ENCODE results near the gene ZNF217.
"Not testable (repeated sequence)": the region's sequence is repeated elsewhere in the genome, so short reads cannot be mapped to it uniquely, and the experiment has no call there.

Gene ZNF217

DNA sequence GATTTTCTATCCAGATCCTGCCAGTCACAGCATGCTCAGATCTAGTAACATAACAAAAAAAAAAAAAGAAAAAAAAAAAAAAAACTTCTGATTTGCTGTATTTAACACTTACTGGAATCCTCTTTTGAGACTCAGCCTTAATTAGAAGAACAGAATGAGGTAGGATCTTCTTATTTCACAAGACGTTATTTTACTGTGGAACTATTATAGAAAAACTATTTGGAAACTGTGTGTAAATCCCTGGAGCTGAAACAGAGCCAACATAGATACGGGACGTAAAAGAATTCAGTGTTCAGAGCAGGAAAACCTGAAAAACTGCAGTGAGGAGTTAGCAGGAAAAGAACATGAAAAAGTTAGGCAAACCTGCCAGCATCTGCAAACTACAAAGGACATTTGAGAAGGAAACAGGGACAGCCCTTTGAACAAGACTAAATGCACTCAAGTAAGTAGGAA, 3.4 kb upstream of the ZNF217 start:
- no peak for DNase-seq

DNA sequence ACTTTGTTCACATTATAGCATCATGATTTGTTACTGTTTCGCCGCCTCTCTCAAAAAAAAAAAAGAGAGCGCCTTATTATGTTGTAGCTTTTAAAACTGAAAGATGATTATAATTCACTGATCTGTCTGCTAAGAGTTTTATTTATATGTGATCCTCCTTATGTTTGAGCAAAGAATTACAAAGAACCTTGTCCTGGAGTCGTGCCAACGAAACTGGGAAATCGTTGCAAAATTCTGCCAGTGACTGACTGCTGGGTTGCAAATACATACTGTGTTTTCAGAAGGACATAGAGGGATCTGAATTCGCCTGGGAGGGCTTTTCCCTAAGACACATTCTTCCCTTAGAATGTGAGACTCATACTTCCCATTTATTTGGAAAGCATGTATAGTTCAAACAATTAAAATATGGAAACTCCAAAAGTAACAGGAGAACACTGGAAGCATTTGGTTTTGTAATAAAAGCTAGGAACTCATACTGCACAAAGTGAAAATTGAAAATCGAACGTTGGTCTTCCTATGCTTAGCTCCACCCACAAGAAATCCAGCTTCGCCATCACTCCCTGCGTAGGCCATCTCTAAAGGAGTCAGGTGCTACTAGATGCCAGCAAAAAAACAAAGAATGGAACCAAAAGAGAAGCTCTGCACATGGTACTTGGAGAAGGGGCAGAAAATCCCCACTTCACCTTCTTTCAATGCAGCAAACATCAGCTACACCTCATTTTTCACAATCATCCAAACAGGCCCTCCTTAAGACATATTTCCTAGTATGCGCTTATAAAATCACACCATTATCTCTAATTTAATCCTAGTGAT, 2.8 kb upstream of the ZNF217 start:
- not testable (repeated sequence) for DNase-seq

DNA sequence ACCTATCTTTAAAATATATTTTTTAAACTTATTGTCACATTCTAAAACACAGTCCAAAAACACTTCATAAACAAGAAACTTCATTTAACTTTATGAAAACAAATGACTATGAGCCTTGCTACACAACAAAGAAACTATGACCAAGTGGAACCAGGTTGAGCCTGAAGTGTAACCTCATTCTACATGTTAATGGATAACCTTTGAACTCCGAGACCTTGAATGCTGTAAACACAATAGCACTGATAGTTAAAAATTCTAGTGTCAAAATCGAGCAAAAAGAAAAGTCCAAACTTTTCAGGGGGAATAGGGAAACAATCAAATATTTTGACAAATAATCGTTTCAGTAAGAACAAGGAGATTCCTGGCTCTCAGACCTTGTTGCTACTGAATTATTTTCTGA, 2.1 kb upstream of the ZNF217 start:
- DNase-seq: not testable (repeated sequence)

DNA sequence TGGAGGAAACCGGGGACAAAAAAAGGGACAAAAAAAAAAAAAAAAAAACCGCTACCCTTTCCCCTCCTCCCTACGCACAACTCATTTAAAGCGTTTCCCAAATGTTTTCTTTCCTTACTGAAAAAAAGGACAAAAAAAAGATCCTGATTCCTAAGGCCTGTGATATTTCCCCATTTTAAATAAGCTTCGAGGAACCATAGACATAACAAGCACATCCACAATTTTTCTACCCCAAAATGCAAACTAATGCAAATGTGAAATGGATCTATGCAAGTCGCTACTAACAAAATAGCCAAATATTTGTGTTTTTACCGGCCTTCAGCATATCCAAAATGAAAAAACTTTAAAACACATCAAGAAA, 1.4 kb upstream of the ZNF217 start:
- DNase-seq: no peak

DNA sequence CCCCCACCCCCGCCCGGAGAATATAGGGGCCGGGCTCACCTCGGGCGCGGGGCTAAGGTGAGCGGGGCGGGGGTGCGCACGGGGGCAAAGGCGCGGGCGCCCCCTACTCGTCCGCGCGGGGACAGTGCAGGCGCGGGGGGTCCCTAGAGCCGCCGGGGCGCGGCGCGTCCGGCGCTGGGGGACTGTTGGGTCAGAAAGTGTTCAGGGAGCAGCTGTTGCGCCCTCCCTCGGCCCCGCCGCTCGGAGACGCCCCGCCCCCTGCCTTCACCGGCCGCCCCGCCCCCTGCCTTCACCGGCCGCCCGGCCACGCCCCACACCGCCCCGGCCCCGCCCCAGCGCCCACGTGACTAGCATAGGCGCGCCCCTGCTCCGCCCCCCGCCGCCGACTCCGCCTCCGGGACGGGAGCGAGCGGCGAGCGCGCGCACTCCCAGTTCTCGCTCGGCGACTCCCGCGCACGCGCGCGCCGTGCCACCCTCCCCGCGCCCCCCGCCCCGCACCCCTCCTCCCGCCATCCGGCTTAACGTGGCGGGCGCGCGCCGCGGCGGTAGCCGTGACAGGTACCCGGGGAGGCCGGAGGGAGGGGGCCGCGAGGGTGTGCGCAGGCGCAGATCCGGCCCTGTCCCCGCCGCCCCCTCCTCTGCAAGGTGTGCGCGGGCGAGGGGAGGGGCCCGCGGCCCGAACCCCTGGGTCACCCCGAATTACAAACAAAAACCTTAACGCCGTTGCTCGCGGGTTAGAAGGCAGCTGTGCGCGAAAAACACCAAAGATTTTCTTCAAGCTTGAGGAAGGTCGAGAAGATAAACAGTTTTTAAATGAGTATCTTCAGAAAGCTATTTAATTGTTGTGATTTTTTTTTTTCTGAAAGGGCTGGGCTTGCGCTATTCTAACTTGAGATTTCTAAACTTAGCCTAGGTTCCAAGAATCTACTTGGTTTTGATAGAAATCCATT, 704 bp upstream of the ZNF217 start:
- peak; percentile 98 for DNase-seq

DNA sequence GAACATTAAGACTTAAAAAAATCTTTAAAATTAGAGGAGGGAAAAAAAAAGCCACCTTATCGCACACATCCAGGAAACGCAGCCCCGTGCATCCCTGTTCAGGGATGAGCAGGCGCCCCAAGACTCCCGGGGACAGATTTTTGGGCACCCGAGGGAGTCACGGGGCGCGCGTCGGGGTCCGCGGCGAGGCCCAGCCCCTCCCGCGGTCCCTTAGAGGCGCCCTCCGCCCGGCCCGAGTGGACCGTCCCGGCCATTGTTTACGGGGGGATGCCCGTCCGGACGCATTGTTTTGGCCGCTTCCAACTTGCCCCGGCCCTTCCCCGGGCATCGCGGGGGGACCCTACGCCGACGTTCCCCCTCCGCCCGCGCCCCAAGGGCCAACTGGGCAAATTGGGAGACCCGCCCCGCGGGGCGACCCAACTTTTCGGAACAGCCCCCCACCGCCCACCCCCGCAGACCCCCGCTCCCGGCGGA, 610 bp downstream of the ZNF217 start:
- peak; percentile 59 for DNase-seq

DNA sequence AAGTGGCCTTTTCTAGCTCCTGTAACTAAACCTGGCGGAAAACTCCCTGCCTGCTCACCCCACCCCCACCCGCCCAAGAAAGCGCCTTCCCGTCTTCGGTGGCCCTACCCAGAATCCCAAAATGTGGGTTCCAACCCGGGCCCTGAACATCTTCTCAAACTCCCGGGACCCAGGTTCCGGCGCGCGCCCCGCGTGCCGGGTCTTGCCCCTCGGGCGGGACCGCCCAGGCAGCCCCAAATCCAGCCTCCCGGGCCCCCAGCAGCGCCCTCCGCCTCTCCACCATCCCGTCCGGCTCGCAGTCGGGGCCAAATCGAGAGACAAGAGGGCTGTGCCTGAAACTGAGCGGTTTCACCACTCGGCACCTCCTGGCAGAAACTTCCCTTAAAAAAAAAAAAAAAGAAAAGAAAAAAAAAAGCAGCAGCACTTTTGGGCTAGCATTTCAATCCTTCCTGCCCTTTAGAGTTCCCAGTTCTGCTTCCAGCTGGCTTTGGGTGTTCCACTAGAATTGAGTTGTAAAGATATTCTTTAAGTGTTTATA, 1.1 kb downstream of the ZNF217 start:
- peak; percentile 81 for DNase-seq

DNA sequence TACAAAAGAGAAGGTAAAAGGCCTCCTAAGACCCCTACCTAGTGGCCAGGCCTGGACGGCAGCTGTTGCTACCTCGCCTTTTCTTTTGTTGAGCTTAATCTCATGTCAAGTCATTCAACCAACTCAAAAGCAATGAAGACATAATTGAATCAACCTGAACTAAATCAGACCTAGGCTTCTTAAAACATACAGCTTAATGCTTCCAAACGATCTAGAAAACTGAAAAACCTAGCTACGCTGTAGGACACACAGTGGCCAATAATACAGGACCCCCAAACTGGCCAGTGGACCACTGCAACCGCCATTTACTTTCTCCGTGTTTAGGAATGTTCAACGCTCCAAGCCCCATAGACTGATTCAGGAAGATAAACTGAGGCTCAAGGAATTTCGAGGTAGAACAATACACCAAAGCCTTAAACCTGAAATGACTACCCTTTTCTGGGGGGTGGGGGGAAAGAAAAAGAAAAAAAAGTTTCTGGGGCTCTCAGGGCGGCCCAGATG, 1.6 kb downstream of the ZNF217 start:
- not testable (repeated sequence) for DNase-seq

DNA sequence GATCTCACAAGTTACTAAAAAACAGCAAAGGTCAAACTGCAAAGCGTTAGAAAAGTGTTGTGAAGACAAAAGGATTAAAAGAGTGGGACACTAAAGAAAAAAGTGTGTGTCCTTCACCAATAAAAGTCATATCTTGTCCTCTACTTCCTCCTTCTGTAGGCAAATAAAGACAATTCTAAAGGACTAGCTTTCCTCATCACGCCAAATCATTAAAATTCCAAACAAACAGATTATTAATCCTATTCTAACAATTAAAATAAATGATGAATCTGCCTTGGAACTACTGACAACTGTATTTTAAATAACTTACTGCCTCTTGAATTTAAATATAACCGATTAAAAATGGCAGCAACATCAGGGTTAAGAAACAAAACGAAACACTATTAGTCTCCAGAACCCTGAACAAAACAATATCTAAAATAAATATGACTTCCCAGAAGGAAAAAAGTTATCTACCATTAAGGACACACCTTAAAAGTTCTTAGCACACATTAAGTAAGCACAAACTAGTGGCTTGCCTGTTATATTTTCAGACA, 2.4 kb downstream of the ZNF217 start:
- DNase-seq: not testable (repeated sequence)

DNA sequence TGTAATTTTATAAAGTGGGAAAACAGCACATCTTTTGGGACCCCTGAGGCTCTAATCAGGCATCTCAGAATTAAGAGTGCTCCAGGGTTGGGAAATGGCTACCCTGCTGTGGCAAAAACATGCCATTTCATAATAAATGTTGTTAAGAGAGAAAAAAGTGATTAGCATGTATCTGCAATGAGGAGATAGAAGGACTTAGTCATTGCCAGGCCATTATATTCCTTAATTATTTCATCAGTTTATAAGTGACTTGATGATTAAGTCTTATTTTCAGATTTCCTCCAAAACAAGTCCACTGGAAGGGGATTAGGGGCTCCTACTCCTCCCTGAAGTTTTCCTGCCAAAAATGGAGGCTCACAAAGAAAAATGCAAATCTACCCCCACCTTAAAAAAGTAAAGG, 3.0 kb downstream of the ZNF217 start:
- not testable (repeated sequence) for DNase-seq

DNA sequence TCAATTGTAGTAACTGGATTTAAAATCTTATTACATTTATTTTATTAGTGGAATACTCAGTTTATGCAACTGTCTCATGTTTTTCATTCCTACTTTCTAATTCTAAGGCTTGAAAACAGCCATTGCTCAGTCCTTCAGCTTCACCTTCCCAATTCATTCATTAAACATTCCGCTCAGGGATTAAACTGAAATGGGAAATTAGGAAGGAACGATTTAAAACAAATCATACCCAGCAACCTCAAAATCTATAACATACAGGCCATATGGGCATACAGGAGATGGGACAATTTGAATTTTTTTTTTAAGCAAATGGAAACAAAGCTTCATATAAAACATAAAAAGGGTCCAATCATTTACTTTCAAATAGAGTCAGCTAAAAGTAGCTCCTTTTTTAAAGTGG, 3.5 kb downstream of the ZNF217 start:
- not testable (repeated sequence) for DNase-seq

DNA sequence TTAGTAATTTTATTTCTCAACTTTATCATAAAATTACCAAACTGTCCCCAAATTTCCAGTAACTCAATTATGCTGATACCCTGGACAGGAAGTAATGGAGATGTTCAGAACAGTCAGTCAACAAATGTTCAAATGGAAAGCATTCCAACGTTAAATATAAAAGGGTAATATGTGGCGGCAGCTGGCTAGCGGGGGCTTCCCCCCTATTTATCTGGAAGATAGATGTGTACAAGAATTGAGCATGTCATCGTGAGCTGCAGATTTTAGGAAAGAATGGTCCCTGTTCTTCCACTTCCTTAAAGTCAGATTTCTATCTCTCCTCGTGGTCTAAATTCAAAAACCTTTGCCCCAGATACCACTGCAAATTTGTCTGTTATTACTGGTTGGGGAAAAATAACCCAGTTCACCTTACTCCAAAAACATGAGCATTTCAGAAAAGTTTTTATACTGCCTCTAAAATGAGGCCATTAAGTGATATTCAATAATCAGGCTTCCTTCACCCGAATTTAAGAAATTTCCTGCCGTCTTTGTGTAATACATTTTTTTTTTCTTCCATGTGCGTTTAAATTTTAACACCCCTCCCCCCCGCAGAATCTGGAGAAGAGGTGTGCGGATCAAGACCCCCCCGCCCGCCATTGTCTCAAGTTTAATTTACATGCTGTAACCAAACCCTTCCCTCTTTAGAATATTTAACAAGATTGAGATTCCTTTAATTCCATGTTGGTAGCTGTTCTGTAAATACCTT, 4.1 kb downstream of the ZNF217 start:
- DNase-seq: not testable (repeated sequence)

DNA sequence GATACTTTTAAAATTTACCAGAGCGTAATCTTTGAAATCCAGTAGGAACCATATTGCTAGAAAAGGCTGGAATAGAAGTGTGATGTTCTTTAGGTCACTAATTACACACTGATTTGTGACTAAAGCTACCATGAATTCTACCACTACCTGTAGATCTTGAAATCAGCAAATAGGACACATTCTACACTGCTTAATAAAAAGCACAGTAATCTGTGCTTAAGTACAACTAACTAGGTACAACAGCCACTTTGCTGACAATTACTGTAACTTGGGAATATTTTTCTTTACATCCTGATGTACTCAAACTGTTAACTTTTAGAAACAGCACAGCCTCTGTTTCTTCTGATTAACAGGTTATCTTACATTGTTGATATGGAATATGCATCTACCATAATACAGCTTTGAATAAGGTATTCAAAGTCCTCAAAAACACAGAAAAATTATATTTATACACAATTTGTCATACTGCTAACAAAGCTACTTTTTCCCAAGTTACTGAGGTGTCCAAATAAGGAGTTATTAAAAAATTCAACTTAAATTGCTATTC, 6.4 kb downstream of the ZNF217 start:
- not testable (repeated sequence) for DNase-seq

DNA sequence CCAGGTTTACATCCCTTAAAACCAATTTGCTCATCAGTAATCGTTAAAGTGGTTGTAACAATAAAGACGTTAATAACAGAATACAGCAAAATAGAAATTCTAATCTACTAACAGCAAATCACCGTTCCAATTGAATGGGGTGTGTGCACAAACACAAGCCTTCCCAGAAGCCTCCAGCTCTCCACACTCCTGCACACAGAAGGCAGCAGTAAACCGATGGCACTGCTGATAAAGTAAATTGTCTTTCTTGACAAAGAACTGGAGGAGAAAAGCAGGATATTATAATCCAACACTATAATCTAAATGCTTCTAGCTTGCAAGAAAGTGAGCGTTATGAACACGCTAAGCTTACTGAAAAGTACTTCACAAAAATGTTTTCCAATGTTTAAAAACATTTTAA, 7.0 kb downstream of the ZNF217 start:
- no peak for DNase-seq

DNA sequence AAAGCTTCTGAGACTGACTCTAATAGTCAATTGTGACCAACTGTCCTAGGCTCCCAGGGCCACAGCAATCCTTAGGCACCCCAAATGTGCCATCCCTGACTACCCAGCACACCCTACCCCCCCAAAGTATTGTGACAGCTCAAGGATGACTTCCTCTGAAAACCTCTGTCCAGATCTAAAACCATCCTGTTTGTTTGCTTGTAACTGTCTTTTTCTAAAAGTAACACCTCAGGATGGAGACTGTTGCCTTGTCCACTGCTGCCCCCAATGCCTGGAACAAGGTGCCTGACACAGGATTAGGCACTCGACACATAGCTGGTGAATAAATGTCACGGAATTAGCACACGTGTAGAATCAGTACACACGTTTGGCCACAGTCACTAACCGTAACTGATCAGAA, 7.7 kb downstream of the ZNF217 start:
- not testable (repeated sequence) for DNase-seq

DNA sequence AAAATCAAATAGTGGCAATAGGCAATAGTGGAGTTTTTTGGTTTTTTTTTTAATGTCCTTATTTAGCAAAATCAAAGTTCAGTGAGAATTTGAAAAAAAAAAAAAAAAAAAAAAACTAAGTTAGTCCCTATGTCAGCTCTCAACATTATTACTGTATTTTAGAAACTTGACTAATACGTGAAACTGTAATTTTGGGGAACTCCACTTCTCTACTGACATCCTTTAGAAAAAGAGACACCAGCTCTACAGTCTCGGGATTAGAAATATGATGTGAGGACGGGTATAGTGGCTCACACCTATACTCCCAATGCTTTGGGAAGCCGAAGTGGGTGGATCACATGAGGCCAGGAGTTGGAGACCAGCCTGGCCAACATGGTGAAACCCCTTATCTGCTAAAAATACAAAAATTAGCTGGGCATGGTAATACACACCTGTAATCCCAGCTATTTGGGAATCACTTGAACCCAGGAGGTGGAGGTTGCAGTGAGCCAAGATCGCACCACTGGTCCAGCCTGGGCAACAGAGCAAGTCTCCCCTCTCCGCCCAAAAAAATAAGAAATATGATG, 8.6 kb downstream of the ZNF217 start:
- DNase-seq: not testable (repeated sequence)

DNA sequence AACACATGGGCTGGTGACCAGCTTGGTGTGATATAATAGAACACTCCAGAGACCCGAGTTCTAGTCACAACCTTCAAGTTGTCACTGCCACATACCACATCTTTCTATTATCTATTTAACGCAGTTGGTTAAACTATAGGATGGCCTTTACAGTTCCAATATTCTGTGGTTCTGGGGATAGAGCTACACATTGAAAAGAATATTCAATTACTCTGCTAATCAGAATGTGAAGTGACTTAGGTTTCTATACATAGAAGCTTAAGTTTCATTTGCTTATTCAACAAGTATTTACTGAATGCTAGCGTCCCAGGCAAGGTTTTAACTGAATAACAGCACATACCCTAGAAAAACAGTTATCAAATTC, 9.1 kb downstream of the ZNF217 start:
- not testable (repeated sequence) for DNase-seq

DNA sequence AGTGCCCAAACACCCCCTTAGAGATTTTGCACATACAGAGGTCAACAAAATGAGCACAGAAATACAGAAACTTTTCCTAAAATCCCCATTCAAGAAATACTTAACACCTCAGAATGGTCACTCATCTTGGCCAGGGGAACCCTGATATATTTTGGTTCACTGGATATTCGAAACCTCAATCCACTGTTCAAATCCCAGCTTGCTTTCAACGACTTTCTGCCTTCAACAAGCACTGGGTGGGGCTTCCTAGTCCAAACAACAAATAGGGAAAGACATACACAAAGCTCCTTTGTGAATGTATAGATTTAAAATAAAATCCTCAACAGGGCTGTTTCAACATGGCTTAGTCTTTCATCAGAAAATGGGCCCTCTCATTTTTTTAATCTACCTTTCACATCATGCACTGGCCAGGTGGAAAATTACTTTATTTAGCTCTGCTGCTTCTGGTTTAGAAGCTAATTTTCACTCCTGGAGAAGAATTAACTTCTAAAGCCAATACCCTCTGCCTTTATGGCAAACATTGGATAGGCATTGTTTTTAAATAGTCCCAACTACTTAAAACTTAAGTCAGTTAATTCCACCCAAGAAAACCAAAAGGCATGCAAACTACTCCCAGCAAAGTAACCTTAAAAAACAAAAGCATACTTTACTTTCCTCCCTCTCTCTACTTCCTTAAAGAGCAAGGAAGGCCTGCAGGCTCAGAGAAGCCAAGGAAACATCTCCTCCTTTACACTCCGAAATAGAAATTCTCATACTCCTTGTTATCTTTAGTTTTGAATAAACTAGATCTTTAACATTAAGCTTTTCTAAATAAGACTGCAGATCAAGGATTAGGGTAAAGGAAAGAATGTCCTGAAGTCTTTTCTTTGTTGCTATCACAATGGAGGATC, 9.7 kb downstream of the ZNF217 start:
- DNase-seq: not testable (repeated sequence)

DNA sequence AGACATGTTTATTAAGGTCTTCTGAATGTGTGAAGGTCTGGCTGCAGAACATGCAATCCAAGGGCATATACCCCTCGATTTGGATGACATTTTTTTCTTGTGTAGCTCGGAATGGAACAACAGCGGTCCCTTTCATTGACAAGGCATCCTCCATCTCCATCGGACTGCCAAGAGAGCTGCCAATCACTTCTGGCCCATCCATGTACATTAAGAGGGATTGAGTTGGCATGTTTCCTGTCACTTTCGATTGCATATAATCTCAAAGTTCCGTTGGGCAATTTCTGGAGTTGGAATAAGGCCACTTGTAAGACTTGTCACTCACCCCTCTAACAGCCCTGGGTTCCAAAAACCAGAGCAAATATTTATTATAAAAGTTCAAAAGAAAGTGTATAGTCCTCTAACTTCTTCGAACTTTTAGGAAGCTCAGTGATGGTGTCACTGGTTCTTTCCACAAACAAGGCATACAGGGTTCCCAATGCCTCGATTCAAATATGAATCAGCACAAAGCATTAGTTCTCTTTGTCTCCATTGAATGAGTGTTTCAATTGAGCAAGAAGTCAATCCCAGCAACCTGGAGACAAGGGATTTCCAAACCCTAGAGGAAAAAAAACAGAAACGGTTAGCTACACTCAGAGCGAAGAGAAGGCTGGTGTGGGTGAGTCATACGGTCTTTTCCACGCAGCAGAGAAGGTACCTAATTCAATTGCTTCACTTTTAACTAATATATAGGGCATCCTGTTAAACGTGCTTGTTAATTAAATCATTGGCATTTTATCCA, 10.9 kb downstream of the ZNF217 start:
- no peak for DNase-seq

DNA sequence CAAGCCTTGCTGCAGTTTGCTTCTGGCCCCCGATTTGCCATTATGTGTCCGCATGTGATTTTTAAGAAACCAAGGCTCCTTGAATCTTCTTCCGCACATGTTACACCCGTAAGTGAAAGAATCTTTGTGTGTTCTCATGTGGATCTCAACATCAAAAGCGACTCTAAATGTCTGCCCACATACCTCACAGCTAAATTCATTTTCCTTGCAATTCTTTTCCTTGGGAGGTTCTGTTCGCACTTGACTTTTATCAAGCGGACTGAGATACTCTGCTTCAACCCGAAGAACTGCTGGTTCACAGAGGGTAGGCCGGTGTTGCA, 11.4 kb downstream of the ZNF217 start:
- DNase-seq: no peak

Measured in femur (tissue), 1 donor.